Lower leg skin (tissue), 3 donors: ENCODE measurements around the gene A2M.

ENCODE experiments used
- CTCF ChIP-seq, 3 donors: fragments of 450-650 bp; IDR thresholded peaks; one replicate each; pipeline ENCODE4 v1.5.1; 2016; ENCODE audit warnings: antibody characterized with exemption in 3 of 3, mild to moderate bottlenecking in 3 of 3, moderate library complexity in 2 of 3
- POLR2A ChIP-seq, 2 donors: fragments of 450-650 bp; IDR thresholded peaks; one replicate each; pipeline ENCODE4 v1.6.1; 2016 to 2017; ENCODE audit warnings: antibody characterized with exemption in 2 of 2, mild to moderate bottlenecking in 1 of 2, moderate library complexity in 1 of 2

GRCh38 chr12:9039397-9039977 is 76.2 kb downstream of the A2M start:
- no peak for TF ChIP-seq CTCF (IDR thresholded peaks at IDR 0.05)
- no peak for TF ChIP-seq POLR2A (IDR thresholded peaks at IDR 0.05)
